Measurements from ENCODE around the gene FAM174B. TPM values are rescaled to one million over a fixed set of nuclear protein-coding genes. Genes with fewer than 3 reads are reported as not detected.

Gene FAM174B
- total and polyA plus RNA-seq, 4 donors: 2.5 to 4.5 (median 3.8) TPM

DNA sequence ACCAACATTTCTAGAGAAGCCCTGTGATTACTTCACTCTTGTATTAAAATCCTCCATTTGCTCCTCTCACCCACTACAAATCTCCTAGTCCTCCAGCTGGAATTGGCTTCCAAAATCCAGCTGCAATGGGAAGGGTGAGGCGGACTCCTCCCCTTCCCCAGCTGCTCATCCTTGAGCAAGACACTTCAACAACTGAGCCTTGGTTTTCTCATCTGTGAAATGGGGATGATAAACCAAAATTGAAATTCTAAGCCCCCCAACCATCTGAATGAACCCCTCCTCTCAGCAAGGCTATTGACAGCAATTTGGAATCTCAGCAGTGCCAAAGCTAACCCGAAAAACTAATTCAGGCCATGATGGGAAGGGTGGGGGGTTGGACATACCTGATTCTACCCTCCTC lies 9.4 kb downstream of the FAM174B start:
- H3K9me3 ChIP-seq (ENCODE audit: control insufficient read depth in 4 of 4, low read length in 3 of 4): no peaks in the 10 kb centered on the region
- no peak overlapping the region for H3K9ac ChIP-seq (ENCODE audit: low read depth in 1 of 2, low read length in 2 of 2)
- 94% methylated on average over 2 of the region's 2 CpGs for WGBS
- no peak overlapping the region for H3K27ac ChIP-seq (ENCODE audit: low read depth in 1 of 2, low read length in 2 of 2)
- no peaks in the 10 kb centered on the region for H3K27me3 ChIP-seq (ENCODE audit: control insufficient read depth in 4 of 4, insufficient read depth in 4 of 4, low read length in 3 of 4)
- no peak for DNase-seq (ENCODE audit: low spot score)
- no peak overlapping the region for H3K4me3 ChIP-seq (ENCODE audit: low read depth in 1 of 3, low read length in 3 of 3)
- TF ChIP-seq, protein P1, sequence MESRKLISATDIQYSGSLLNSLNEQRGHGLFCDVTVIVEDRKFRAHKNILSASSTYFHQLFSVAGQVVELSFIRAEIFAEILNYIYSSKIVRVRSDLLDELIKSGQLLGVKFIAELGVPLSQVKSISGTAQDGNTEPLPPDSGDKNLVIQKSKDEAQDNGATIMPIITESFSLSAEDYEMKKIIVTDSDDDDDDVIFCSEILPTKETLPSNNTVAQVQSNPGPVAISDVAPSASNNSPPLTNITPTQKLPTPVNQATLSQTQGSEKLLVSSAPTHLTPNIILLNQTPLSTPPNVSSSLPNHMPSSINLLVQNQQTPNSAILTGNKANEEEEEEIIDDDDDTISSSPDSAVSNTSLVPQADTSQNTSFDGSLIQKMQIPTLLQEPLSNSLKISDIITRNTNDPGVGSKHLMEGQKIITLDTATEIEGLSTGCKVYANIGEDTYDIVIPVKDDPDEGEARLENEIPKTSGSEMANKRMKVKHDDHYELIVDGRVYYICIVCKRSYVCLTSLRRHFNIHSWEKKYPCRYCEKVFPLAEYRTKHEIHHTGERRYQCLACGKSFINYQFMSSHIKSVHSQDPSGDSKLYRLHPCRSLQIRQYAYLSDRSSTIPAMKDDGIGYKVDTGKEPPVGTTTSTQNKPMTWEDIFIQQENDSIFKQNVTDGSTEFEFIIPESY (IDR thresholded peaks at IDR 0.05): no peak
- no peaks in the 10 kb centered on the region for H3K36me3 ChIP-seq (ENCODE audit: control insufficient read depth in 4 of 4, insufficient read depth in 3 of 4, low read depth in 1 of 4, low read length in 3 of 4)
- peaks cover 0 to 3% (median 1%) of the 10 kb centered on the region in 4 donors for H3K4me1 ChIP-seq (ENCODE audit: control insufficient read depth in 4 of 4, insufficient read depth in 4 of 4, low read length in 3 of 4)

DNA sequence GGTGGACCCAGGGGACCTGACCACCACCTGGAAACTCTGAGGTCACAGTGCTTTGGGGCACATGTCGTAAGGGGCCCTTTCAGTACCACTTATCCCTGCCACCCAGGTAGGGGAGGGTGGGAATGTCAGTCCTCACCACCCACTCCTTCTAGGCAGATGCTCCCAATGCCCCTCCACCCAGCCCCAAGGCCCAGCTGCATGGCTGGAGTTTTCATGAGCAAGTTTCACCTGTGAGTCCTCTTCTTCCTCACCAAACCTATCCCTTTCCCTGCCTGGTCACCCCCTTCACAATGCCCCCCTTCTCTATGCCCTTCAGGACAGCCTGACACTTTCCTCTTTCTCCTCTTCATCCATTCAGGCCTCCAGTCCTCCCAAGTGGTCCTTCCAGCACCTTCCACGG lies 9.8 kb downstream of the FAM174B start:
- Histone ChIP-seq H3K27me3 (ENCODE audit: control insufficient read depth in 4 of 4, insufficient read depth in 4 of 4, low read length in 3 of 4) (no peaks in the 10 kb centered on the region), H3K9me3 (ENCODE audit: control insufficient read depth in 4 of 4, low read length in 3 of 4) (no peaks in the 10 kb centered on the region), H3K9ac (ENCODE audit: low read depth in 1 of 2, low read length in 2 of 2) (no peak overlapping the region), H3K4me1 (ENCODE audit: control insufficient read depth in 4 of 4, insufficient read depth in 4 of 4, low read length in 3 of 4) (peaks cover 0 to 3% (median 1%) of the 10 kb centered on the region in 4 donors), H3K27ac (ENCODE audit: low read depth in 1 of 2, low read length in 2 of 2) (no peak overlapping the region), H3K4me3 (ENCODE audit: low read depth in 1 of 3, low read length in 3 of 3) (no peak overlapping the region), H3K36me3 (ENCODE audit: control insufficient read depth in 4 of 4, insufficient read depth in 3 of 4, low read depth in 1 of 4, low read length in 3 of 4) (no peaks in the 10 kb centered on the region)
- no peak for DNase-seq (ENCODE audit: low spot score)
- WGBS: 43% methylated on average over 2 of the region's 2 CpGs
- TF ChIP-seq, protein P1 (IDR thresholded peaks at IDR 0.05): no peak
- TF ChIP-seq GABPA (IDR thresholded peaks at IDR 0.05 in 1 of 2, conservative IDR thresholded peaks at IDR 0.05 in 1 of 2) (no peak), HNF4A (conservative IDR thresholded peaks at IDR 0.05) (no peak), FOXA1 (IDR thresholded peaks at IDR 0.05) (no peak), YY1 (IDR thresholded peaks at IDR 0.05) (no peak), EGR1 (IDR thresholded peaks at IDR 0.05; ENCODE audit: low read depth in 2 of 2) (no peak)

DNA sequence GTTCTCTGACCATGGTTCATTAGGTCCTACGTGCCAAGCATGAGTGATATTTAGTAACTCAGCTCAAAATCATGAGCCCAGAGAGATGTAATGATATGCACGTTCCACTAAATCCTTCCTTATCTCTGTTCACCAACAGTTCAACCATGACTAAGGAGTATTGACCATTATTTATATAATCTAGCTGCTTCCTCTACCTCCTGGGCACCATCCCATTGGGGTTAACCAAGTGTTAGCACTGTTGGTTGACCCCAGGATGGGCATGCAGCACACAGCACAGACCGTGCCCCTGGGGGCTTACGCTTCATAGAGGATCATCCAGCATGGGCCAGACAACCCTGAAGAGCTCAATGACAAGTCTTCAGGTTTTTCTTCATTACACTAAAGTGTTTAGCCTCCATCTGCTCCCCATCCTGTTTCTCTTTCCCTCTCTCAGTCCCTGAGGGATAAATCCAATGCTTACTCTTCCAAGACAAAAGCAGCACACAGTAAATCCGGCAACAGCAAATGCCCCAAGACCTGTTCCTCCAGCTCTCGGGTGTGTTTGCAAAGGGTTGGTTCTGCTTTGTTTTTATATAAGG lies 10.4 kb downstream of the FAM174B start:
- Histone ChIP-seq H3K36me3 (ENCODE audit: control insufficient read depth in 4 of 4, insufficient read depth in 3 of 4, low read depth in 1 of 4, low read length in 3 of 4) (no peaks in the 10 kb centered on the region), H3K27ac (ENCODE audit: low read depth in 1 of 2, low read length in 2 of 2) (no peak overlapping the region), H3K27me3 (ENCODE audit: control insufficient read depth in 4 of 4, insufficient read depth in 4 of 4, low read length in 3 of 4) (no peaks in the 10 kb centered on the region), H3K9me3 (ENCODE audit: control insufficient read depth in 4 of 4, low read length in 3 of 4) (no peaks in the 10 kb centered on the region), H3K4me3 (ENCODE audit: low read depth in 1 of 3, low read length in 3 of 3) (no peak overlapping the region), H3K4me1 (ENCODE audit: control insufficient read depth in 4 of 4, insufficient read depth in 4 of 4, low read length in 3 of 4) (peaks cover 0 to 3% (median 1%) of the 10 kb centered on the region in 4 donors), H3K9ac (ENCODE audit: low read depth in 1 of 2, low read length in 2 of 2) (no peak overlapping the region)
- DNase-seq (ENCODE audit: low spot score): no peak
- TF ChIP-seq EGR1 (IDR thresholded peaks at IDR 0.05; ENCODE audit: low read depth in 2 of 2): no peak
- TF ChIP-seq GABPA (IDR thresholded peaks at IDR 0.05 in 1 of 2, conservative IDR thresholded peaks at IDR 0.05 in 1 of 2): no peak
- no peak for TF ChIP-seq FOXA2 (IDR thresholded peaks at IDR 0.05)
- TF ChIP-seq JUND (IDR thresholded peaks at IDR 0.05): no peak
- TF ChIP-seq SP1 (IDR thresholded peaks at IDR 0.05): no peak
- TF ChIP-seq RAD21 (IDR thresholded peaks at IDR 0.05): no peak
- TF ChIP-seq RXRA (IDR thresholded peaks at IDR 0.05): no peak
- TF ChIP-seq, protein P2, sequence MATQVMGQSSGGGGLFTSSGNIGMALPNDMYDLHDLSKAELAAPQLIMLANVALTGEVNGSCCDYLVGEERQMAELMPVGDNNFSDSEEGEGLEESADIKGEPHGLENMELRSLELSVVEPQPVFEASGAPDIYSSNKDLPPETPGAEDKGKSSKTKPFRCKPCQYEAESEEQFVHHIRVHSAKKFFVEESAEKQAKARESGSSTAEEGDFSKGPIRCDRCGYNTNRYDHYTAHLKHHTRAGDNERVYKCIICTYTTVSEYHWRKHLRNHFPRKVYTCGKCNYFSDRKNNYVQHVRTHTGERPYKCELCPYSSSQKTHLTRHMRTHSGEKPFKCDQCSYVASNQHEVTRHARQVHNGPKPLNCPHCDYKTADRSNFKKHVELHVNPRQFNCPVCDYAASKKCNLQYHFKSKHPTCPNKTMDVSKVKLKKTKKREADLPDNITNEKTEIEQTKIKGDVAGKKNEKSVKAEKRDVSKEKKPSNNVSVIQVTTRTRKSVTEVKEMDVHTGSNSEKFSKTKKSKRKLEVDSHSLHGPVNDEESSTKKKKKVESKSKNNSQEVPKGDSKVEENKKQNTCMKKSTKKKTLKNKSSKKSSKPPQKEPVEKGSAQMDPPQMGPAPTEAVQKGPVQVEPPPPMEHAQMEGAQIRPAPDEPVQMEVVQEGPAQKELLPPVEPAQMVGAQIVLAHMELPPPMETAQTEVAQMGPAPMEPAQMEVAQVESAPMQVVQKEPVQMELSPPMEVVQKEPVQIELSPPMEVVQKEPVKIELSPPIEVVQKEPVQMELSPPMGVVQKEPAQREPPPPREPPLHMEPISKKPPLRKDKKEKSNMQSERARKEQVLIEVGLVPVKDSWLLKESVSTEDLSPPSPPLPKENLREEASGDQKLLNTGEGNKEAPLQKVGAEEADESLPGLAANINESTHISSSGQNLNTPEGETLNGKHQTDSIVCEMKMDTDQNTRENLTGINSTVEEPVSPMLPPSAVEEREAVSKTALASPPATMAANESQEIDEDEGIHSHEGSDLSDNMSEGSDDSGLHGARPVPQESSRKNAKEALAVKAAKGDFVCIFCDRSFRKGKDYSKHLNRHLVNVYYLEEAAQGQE (IDR thresholded peaks at IDR 0.05): no peak
- TF ChIP-seq, protein P3, sequence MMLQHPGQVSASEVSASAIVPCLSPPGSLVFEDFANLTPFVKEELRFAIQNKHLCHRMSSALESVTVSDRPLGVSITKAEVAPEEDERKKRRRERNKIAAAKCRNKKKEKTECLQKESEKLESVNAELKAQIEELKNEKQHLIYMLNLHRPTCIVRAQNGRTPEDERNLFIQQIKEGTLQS (IDR thresholded peaks at IDR 0.05): no peak
- no peak for TF ChIP-seq TAF1 (conservative IDR thresholded peaks at IDR 0.05)
- no peak for TF ChIP-seq NR2F2 (IDR thresholded peaks at IDR 0.05)
- no peak for TF ChIP-seq FOXA1 (IDR thresholded peaks at IDR 0.05)
- no peak for TF ChIP-seq HNF4G (IDR thresholded peaks at IDR 0.05)
- no peak for TF ChIP-seq YY1 (IDR thresholded peaks at IDR 0.05)
- WGBS: 83% methylated on average over 6 of the region's 6 CpGs

All from liver (tissue), 9 donors.